ENCODE data around the gene NT5C2. TPM values are rescaled to one million over a fixed set of nuclear protein-coding genes. Genes with fewer than 3 reads are reported as not detected.

NT5C2 gene
- polyA plus RNA-seq, 3 donors, result 68.6 to 116 (median 81.8) TPM

GRCh38 chr10:103064956-103065355, 128.1 kb downstream of the NT5C2 start:
- DNase-seq, result no peak
- Histone ChIP-seq H3K4me2 (replicated peaks; ENCODE audit: extremely low read depth, low read length, poor library complexity, severe bottlenecking) (no peak overlapping the region), H3K36me3 (replicated peaks in 1 of 2; ENCODE audit: control insufficient read depth in 1 of 2, insufficient read depth in 2 of 2, low read length in 2 of 2) (no peaks in the 10 kb centered on the region), H3K79me2 (ENCODE audit: insufficient read depth, low read length) (no peaks in the 10 kb centered on the region), H3K27me3 (ENCODE audit: control insufficient read depth in 2 of 2, insufficient read depth in 2 of 2, low read length in 2 of 2) (no peaks in the 10 kb centered on the region), H2AFZ (ENCODE audit: insufficient read depth, low read depth, low read length, poor library complexity, severe bottlenecking) (no peak overlapping the region), H3K9me3 (replicated peaks in 1 of 2; ENCODE audit: control insufficient read depth in 1 of 2, insufficient read depth in 1 of 2, low read length in 2 of 2) (no peaks in the 10 kb centered on the region), H4K20me1 (ENCODE audit: insufficient read depth, low read length) (no peaks in the 10 kb centered on the region), H3K4me1 (ENCODE audit: control insufficient read depth in 1 of 2, insufficient read depth in 2 of 2, low read length in 2 of 2) (peaks cover 5 to 6% of the 10 kb centered on the region in 2 donors), H3K4me3 (replicated peaks in 1 of 3; ENCODE audit: low read depth in 2 of 3, low read length in 3 of 3) (no peak overlapping the region), H3K9ac (ENCODE audit: insufficient read depth, low read length, poor library complexity, severe bottlenecking) (no peak overlapping the region), H3K27ac (ENCODE audit: low read depth in 1 of 2, low read length in 2 of 2) (no peak overlapping the region)
- H3K27me3 Mint-ChIP-seq (ENCODE audit: low read depth in 3 of 3), result peaks cover 0 to 3% (median 0%) of the 10 kb centered on the region in 3 donors
- TF ChIP-seq CTCF (IDR thresholded peaks at IDR 0.05), result no peak
- WGBS (ENCODE audit: insufficient coverage), result 92% methylated on average over 3 of the region's 4 CpGs
- peaks cover 9% of the 10 kb centered on the region for H3K4me1 Mint-ChIP-seq
- peaks cover 0 to 4% of the 10 kb centered on the region in 2 donors for H3K36me3 Mint-ChIP-seq
- H3K27ac Mint-ChIP-seq, result no peak overlapping the region
- intact Hi-C loops (cut with micrococcal nuclease), result no loop called here
- no peak overlapping the region for H3K4me3 Mint-ChIP-seq
- H3K9me3 Mint-ChIP-seq, result peaks cover 0 to 3% (median 0%) of the 10 kb centered on the region in 7 donors

- Histone ChIP-seq H3K36me3 (replicated peaks in 1 of 2; ENCODE audit: control insufficient read depth in 1 of 2, insufficient read depth in 2 of 2, low read length in 2 of 2) (no peaks in the 10 kb centered on the region), H3K9me3 (replicated peaks in 1 of 2; ENCODE audit: control insufficient read depth in 1 of 2, insufficient read depth in 1 of 2, low read length in 2 of 2) (no peaks in the 10 kb centered on the region), H4K20me1 (ENCODE audit: insufficient read depth, low read length) (no peaks in the 10 kb centered on the region), H3K4me1 (ENCODE audit: control insufficient read depth in 1 of 2, insufficient read depth in 2 of 2, low read length in 2 of 2) (no peaks in the 10 kb centered on the region), H2AFZ (ENCODE audit: insufficient read depth, low read depth, low read length, poor library complexity, severe bottlenecking) (no peak overlapping the region), H3K79me2 (ENCODE audit: insufficient read depth, low read length) (no peaks in the 10 kb centered on the region), H3K27me3 (ENCODE audit: control insufficient read depth in 2 of 2, insufficient read depth in 2 of 2, low read length in 2 of 2) (no peaks in the 10 kb centered on the region), H3K9ac (ENCODE audit: insufficient read depth, low read length, poor library complexity, severe bottlenecking) (no peak overlapping the region), H3K4me2 (replicated peaks; ENCODE audit: extremely low read depth, low read length, poor library complexity, severe bottlenecking) (no peak overlapping the region), H3K27ac (ENCODE audit: low read depth in 1 of 2, low read length in 2 of 2) (no peak overlapping the region), H3K4me3 (replicated peaks in 1 of 3; ENCODE audit: low read depth in 2 of 3, low read length in 3 of 3) (no peak overlapping the region)
- H3K36me3 Mint-ChIP-seq, result peaks cover 0 to 2% of the 10 kb centered on the region in 2 donors
- peaks cover 0 to 3% (median 0%) of the 10 kb centered on the region in 7 donors for H3K9me3 Mint-ChIP-seq
- no peak for TF ChIP-seq CTCF (IDR thresholded peaks at IDR 0.05)
- H3K27me3 Mint-ChIP-seq (ENCODE audit: low read depth in 3 of 3), result peaks cover 0 to 3% (median 0%) of the 10 kb centered on the region in 3 donors
- no peak overlapping the region for H3K4me3 Mint-ChIP-seq
- DNase-seq, result no peak
- H3K4me1 Mint-ChIP-seq, result peaks cover 3% of the 10 kb centered on the region
- intact Hi-C loops (cut with micrococcal nuclease), result no loop called here
- 92% methylated on average over 14 of the region's 15 CpGs for WGBS (ENCODE audit: insufficient coverage)
- no peak overlapping the region for H3K27ac Mint-ChIP-seq
Observed at GRCh38 chr10:103062854-103063590, 130.1 kb downstream of the NT5C2 start.

Data from CD14-positive monocyte (primary cell).